HG02623 (cell line): ENCODE results near the gene LIMA1.
A peak's percentile ranks its signal among the peaks of the same experiment; 100 is the strongest.
"Not testable (repeated sequence)": the region's sequence is repeated elsewhere in the genome, so short reads cannot be mapped to it uniquely, and the experiment has no call there.

Source experiments
- ATAC-seq: cut with Tn5 transposase; IDR thresholded peaks from one replicate; pipeline ENCODE4 v1.9.1; 2021; ENCODE audit warnings: moderate library complexity; ENCODE audit not compliant: unreplicated experiment

The LIMA1 gene

GRCh38 chr12:50283229-50283923 is at the start of gene LIMA1:
Gene LIMA1 (minus strand): TSS chr12:50283520. CDS start chr12:50248751, 34,769 bp downstream.
- peak; percentile 78 for ATAC-seq

GRCh38 chr12:50331745-50332144 is 48.4 kb upstream of the LIMA1 start:
- no peak for ATAC-seq

DNA sequence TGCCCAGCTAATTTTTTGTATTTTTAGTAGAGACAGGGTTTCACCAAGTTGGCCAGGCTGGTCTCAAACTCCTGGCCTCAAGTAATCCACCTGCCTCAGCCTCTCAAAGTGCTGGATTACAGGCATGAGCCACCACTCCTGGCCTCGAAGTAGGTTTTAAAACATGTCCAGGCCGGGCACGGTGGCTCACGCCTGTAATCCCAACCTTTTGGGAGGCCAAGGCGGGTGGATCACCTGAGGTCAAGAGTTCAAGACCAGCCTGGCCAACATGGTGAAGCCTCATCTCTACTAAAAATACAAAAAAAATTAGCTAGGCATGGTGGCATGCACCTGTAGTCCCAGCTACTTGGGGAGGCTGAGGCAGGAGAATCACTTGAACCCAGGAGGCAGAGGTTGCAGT is 45.3 kb upstream of the LIMA1 start:
- not testable (repeated sequence) for ATAC-seq

DNA sequence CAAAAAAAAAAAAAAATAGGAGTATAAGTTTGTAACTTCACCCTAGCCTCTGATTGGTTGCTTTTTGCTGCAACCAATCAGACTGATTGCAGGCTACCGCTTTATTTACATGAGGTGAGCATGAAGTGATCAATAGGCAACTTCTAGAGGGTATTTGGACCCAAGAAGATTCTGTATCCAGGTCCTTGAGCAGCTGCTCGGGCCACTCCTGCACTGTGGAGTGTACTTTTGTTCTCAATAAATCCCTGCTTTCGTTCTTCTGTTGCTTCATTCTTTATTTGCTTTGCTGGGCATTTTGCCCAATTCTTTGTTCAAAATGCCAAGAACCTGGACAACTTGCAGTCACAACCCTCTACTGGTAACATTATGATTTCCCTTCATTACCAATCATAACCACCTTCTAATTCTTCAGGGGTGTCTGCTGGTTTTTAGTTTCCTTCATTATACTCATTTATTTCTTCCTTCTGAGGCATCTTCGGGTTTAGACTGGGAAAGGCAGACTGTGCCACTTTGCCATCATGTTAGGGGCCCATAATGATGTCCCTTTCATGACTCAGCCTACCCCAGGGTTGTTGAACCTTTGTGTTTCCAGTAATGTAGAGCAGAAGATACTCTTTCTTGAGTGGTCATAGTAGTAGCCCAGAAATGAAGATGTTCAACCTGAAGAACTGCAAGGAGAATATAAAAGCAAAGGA is 43.4 kb upstream of the LIMA1 start:
- ATAC-seq: no peak

DNA sequence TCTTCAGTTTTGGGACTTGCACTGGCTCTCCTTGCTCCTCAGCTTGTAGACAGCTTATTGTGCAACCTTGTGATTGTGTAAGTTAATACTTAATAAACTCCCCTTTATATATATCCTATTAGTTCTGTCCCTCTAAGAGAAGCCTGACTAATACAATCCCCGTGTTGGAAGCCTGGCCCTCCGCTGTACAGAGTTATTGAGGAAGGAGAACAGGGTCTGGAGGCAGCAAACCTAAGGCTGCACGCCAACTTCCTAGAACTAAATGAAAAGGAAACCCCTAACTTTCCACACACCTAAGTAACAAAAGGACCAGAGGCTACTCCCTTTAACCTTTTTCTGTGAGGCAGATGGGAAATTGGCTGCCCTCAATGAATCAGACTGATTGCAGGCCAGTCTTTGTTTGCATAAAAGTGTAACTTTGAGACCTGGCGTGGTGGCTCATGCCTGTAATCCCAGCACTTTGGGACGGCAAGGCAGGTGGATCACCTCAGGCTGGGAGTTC is 42.6 kb upstream of the LIMA1 start:
- no peak for ATAC-seq

- ATAC-seq: not testable (repeated sequence)
Measured at GRCh38 chr12:50324770-50325169, 41.5 kb upstream of the LIMA1 start.

DNA sequence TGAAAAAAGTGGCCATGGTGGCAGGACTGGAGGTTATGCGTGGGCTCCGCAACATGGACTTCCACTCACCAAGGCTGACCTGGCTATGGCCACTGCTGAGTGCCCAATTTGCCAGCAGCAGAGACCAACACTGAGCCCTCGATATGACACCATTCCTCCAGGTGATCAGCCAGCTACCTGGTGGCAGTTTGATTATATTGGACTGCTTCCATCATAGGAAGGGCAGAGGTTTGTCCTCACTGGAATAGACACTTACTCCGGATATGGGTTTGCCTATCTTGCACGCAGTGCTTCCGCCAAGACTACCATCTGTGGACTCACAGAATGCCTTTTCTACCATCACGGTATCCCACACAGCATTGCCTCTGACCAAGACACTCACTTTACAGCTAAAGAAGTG is 40.8 kb upstream of the LIMA1 start:
- ATAC-seq: not testable (repeated sequence)

DNA sequence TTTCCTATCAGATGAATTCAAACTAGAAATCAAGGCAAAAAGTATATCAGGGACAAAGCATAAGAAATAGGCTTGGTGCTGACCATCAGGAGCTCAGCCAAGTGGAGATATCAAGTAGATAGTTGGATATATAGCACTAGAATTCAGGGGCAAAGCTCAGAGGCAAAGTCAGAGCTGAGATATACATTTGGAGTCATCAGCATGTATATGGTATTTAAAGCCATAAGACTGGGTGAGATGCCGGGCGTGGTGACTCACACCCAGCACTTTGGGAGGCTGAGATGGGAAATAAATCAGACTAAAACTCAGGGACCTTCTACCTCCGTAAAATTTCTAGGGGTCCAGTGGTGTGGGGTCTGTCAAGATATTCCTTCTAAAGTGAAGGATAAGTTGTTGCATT is 38.9 kb upstream of the LIMA1 start:
- ATAC-seq: no peak

DNA sequence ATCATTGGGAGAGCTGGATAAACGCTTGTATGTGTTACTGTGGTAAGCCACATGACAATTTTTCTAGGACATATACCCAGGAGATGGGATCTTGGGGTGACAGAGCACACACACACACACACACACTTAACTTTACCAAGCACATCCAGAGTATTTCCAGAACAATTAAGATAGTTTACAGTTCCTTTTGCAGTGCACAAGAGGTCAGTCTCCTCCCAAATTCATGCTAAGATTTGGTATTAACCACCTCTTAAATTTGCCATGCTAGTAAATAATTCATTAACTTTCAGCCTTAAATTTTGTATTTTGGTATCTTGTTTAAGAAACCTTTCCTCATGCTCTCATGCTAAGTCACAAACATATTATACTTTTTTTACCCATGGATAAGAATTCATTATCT is 33.9 kb upstream of the LIMA1 start:
- no peak for ATAC-seq

- no peak for ATAC-seq
Measured at GRCh38 chr12:50315803-50316202, 32.5 kb upstream of the LIMA1 start.

GRCh38 chr12:50314636-50315312 is 31.5 kb upstream of the LIMA1 start:
- ATAC-seq: no peak

- ATAC-seq: not testable (repeated sequence)
Measured at GRCh38 chr12:50313971-50314370, 30.7 kb upstream of the LIMA1 start.

- ATAC-seq: no peak
Measured at GRCh38 chr12:50313256-50313931, 30.1 kb upstream of the LIMA1 start.

DNA sequence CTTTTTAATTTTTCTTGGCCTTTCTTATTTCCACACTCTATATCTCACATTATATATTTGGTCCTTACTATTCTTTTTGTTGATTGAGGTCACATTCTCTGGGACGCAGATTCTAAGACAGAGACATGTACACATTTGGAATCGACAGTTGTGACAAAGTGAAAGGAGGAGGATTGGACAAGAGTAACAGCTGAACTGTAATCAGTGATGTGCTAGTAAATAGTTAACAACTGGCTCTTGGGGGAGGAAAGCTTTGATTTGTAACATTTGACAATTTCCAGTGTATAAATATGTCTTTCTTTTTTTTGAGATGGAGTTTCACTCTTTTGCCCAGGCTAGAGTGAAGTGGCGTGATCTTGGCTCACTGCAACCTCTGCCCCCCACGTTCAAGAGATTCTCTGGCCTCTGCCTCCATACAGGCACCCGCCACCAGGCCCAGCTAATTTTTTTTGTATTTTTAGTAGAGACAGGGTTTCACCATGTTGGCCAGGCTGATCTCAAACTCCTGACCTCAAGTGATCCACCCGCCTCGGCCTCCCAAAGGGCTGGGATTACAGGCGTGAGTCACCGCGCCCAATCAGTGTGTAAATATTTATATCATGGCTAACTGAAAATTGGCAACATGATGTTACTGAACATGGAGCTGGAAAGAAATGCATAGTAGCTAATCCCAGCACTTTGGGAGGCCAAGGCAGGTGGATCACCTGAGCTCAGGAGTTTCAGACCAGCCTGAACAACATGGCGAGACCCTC is 28.7 kb upstream of the LIMA1 start:
- ATAC-seq: not testable (repeated sequence)

- ATAC-seq: no peak
Measured at GRCh38 chr12:50309950-50310349, 26.6 kb upstream of the LIMA1 start.

DNA sequence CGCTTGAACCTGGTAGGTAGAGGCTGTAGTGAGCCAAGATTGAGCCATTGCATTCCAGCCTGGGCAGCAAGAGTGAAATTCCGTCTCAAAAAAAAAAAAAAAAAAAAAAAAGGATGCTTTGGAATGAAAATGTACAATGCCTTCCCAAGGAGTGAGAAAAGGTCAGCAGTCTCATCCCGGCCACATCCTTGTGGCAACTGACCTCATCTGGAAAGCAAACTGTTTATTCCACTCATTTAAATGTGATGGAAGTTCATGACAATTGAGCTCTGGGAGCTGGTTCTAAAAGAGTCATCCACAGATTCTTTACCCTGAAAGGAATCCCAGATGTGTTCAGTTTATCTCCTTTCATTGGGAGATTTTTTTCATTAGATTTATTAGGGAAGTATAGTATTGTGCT is 19.4 kb upstream of the LIMA1 start:
- ATAC-seq: no peak

DNA sequence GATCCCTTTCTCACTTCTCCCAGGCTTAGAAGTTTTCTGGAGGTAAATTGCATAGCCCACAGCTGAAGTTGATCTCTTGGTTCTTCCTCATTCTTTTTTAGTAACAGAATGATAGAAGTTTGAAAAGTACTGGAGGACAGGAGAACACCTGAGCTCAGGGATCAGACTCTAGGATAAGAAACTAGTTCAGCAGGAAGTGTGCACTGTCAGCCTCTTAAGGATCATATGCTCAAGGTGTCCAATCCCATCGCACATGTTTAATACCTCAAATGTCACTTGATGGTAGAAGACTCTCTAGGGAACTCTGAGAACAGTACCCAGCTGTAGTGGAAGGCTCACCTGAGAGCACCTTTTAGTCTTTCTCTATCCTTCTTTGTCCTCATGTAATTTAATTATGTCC is 14.7 kb upstream of the LIMA1 start:
- no peak for ATAC-seq

GRCh38 chr12:50297027-50297426 is 13.7 kb upstream of the LIMA1 start:
- ATAC-seq: no peak

- no peak for ATAC-seq
Measured at GRCh38 chr12:50296554-50296953, 13.2 kb upstream of the LIMA1 start.

GRCh38 chr12:50291377-50291776 is 8.1 kb upstream of the LIMA1 start:
- no peak for ATAC-seq

- ATAC-seq: not testable (repeated sequence)
Measured at GRCh38 chr12:50290692-50291091, 7.4 kb upstream of the LIMA1 start.
